B cell (primary cell): Measurements from ENCODE around the gene LSM14B.

ENCODE experiments used
- CTCF ChIP-seq: fragments of 200-600 bp; IDR thresholded peaks from one replicate; pipeline ENCODE4 v1.8.0; 2022; ENCODE audit warnings: antibody characterized with exemption, mild to moderate bottlenecking
- EZH2 ChIP-seq: IDR thresholded peaks from 2 replicates; pipeline ENCODE4 v1.6.1; 2012; ENCODE audit warnings: borderline replicate concordance, low read depth, mild to moderate bottlenecking, moderate library complexity, low read length; ENCODE audit not compliant: insufficient read depth, poor library complexity, severe bottlenecking

GRCh38 chr20:62174021-62174804, 51.9 kb downstream of the LSM14B start:
- TF ChIP-seq CTCF (no peak), EZH2 (no peak)
